GM21390 (cell line): Measurements from ENCODE around the gene RTN4.

Experiments
- ATAC-seq: cut with Tn5 transposase; IDR thresholded peaks from one replicate; pipeline ENCODE4 v1.9.1; 2021; ENCODE audit not compliant: unreplicated experiment

The RTN4 gene

DNA sequence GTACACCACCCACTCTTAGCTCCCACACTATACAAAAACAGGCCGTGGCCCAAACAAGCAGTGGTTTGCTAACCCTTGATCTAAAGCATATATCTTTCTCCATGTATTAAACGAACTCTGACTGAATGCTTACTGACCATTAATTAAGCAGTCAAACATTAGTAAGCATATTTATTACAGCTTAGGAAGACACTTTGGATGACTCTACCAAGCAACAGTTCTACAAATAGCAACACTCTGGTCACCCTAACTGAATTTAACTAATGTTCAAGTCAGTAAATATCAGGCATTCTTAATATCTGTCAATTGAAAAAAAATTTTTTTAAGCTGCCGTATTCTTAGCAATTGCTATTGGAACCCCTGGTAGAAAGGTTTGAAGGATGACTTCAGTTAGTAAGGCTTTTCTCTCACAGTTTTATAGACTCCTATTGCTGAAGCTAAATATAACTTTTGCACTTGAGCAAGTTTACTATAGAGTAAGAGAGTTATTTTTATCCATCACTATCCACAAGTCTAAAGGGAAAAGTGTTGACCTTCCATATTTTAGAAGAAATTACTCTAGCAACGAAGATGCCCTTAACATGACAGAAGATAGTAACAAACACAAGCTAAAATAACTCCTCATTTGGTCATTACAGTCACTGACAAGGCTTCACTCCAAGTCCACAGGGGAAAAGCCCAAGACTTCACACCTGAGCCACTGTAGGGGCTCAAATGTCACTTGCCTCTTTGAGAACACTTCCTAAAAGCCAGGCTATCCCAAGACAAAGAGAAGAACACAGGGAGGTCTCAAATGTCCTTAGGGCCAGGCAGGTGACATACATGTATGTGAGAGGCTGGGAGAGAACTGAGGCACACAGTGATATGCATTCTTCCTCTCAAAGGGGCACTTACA lies 74.4 kb downstream of the RTN4 start:
- ATAC-seq = no peak

DNA sequence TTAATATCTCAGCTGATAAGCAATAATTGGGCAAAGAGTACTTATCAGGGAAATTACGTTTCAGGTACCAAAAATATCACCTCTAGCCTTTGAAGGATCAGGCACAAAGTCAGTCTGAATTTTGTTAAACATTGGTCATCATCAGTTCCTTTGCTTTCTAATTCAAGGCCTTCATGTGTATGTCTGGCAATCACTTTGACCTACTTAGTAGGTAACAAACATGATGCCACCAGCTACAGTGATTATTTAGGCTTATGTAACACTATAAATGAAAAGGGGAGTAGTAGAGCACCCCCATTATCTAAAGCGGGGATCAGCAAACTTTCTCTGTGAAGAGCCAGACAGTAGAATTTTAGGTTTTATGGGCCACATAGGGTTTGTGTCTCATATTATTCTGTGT lies 75.1 kb downstream of the RTN4 start:
- no peak for ATAC-seq

DNA sequence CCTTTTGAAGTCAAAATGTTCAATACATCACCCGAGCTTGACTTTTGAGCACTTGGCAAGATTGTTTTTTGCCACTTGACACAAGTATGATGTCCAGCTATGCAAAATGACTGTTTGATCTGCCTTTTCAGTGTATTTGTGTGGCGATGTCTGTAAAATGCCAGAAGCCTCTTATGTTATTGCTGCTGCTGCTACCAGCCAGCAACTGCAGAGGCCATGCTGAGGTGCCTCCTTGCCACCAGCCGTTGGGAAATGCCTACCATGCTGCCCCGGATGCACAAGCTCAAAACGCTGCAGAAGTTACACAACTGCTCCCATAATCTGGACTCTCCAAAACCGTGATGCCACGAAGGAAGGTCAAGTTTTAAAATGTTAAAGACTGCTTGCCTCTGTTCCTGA lies 80.3 kb downstream of the RTN4 start:
- ATAC-seq = no peak

DNA sequence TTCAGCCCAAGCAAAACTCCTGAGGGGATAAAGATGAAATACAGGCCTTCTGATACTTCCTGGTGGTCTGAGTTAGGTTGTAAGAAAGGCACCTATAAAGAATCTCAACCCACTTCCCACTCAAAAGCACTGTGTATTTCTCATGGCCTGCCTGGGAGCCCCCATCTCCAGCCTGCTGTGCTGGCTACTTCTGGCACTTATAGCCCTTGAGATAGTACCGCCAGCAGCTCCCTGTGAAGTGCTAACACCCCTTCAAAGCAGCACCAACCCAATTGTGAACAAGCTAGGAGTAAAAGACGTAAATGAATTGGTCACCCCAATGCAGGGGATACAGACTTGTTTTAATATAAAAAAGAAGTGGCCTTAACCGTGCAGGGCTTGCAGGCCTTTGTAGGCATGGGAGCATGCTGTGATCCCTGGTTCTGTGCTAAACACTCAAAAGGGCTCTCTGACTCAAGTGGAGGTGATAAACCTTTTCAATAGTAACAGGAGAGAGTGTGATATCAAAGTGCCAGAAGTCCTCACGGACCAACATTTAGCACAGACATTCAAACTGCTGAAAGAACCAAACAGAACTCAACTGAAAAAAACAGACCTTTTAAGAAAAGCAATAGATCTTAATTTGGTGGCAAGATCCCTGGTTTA lies 80.8 kb downstream of the RTN4 start:
- no peak for ATAC-seq

DNA sequence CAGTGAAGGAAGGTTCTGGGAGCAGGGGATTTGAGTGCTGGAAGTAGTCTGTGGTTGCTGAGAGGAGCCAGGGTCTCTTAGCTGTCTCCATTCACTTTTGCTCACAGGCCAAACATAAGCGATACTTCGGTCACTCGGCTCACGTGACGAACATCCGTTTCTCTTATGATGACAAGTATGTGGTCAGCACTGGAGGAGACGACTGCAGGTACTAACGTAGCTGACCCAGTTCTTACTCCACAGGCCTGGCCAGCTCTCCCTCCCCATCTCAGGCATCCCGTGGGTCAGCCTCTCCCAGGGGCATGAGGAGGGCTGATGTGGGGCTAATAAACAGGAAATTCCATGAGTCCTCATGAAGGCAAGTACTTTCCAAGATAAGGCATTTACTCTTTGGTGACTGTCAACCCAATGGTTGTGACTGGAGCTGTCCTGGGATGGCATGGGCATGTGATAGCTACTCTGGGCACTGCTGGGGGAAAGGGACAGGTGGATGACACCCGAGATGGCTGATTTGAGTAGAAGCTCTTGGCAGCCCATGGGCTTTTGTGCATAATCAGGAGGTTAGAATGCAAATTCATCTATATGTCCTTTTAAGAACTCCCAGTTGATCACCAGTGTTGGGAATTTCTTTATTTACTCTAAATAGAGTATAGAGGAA lies 81.6 kb downstream of the RTN4 start:
- no peak for ATAC-seq

DNA sequence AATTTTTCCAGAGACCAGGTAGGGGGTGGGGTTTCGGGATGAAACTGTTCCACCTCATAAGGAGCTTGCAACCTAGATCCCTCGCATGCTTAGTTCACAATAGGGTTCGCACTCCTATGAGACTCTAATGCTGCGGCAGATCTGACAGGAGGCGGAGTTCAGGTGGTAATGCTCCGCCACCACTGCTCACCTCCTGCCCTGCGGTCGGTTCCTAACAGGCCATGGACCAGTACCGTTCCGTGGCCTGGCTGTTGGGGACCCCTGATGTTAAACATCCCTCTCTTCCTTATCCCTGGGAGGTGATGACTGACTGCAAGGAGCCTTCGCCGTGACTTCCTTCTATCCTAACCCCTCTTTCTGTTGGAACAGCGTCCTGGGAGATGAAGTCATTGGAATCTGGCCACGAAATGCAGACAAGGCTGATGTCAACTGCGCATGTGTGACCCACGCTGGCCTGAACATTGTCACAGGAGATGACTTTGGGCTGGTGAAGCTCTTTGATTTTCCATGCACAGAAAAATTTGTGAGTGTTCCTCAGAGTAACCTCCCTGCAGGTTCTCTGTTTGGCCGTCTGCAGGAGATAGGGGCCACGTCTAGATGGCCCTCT lies 82.4 kb downstream of the RTN4 start:
- no peak for ATAC-seq

DNA sequence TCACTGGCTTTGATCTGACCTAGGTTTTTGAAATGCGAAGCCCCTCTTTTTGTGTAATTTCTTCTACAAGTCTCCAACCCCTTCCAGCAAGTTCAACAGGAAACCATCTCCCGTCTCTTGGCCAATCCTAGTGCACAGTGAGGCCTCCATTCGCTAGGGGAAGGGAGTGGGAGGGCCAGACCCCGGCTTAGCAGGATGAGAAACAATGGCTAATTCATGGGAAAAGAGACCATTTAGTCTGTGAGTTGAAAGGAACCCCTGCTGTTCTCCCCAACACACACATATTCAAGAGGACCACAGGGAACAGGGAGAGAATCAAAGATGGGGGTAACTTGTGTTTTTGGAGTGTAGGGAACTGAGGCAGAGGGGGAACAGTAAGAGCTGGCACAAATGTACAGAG lies 83.0 kb downstream of the RTN4 start:
- ATAC-seq = no peak

DNA sequence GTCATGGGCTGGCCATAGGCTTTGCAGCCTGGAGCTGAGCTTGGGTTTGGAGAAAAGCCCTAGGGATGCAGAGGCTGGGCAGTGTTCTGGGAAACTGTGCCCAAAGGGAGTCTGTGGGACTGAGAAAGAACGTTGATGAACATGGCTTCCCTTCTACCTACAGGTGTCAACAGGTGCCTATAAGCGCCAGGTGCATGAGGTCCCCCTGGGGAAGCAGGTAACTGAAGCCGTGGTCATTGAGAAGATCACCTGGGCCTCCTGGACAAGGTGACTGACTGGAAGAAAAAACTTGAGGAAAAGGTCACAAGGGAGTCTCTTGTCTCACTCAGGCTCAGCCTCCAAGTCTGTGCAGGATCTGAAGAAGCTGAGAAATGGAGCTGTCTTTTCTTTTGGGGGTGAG lies 83.4 kb downstream of the RTN4 start:
- ATAC-seq = no peak

DNA sequence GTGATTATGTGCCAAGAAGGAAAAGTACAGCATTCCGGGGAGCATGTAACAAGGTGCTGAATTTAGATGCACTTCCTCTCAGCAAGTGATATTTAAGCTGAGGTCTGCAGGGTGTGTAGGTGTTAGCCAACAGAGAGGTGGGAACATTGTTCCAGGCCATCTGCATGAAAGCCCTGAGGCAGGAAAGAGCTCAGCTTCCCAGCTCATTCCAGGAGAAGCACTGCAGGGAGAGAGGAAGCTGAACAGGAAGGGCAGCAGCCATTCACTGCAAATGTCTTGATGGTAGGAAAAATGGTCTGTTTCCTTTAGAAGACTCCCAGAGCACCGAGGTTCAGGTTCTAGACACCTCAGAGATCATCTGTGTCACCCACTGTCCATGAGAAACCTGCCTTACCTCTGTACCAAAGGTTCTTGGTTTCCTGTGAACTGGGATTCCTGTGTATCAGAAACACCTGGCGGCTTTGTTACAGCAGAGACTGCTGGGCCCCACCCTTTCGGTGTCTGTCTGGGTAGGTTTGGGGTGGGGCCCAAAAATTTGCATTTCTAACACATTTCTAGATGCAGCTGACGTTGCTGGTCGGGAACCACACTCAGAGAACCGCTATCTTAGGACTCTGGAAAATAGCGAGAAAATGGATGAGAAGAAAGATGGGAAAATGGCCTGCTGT lies 84.0 kb downstream of the RTN4 start:
- no peak for ATAC-seq

DNA sequence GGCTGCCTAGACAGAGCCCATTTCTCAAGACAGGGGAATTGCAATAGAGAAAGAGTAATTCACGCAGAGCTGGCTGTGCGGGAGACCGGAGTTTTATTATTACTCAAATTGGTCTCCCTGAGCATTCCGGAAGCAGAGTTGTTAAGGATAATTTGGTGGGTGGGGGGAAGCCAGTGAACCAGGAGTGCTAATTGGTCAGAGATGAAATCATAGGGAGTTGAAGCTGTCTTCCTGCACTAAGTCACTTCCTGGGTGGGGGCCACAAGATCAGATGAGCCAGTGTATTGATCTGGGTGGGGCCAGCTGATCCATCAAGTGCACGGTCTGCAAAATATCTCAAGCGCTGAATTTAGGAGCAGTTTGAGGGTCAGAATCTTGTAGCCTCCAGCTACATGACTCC lies 84.8 kb downstream of the RTN4 start:
- no peak for ATAC-seq

DNA sequence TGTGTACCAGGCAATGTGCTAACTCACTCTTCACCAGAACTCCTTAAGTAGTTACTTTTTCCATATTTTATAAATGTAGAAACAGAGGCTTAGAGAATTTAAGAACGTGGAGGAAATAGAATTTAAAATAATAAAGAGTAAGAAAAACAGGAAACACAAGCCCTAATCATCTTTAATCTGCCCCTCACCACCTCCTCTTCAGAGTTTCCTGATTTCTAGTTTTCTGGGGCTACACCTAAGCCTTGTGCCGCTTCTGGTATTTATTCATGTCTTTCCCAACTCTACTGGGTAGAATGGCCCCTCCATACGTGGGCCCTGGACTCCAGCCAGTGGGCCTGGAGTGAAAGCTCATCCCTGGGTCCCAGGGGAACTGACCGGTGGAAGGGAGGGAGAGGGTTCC lies 85.4 kb downstream of the RTN4 start:
- ATAC-seq = no peak

DNA sequence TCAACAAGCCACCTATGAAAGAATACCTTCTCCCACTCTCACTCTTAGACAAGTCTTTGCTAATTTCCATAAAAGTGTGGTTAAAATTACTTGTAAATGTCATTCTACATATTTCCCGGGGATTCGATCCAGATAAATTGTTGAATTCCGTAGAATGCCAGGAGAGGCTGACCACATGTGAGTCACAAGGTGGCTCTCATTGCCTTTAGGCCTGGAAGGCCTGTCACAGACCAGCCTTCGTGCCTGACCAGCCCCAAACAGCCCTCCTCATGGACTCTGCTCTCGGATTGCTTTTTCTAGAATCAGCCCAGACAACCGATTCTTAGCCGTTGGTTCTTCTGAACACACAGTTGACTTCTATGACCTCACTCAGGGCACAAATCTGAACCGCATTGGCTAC lies 86.0 kb downstream of the RTN4 start:
- ATAC-seq = no peak

DNA sequence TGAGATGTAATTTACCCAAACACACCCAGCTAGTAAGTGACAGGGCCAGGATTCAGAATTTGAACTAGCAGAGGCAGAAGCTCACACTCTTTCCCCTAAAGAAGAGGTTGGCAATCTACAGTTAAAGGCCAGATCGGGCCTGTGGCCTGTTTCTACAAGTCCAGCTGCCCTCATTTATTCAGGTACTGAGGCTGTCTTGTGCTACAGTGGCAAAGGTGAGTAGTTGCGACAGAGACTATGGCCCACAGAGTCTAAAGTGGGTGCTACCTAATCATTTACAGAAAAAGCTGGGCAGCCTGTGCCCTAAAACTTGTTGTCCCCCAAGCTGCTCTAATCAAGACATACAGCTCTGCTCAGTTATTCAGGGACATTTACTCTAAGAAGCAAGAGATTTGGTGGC lies 86.8 kb downstream of the RTN4 start:
- no peak for ATAC-seq

DNA sequence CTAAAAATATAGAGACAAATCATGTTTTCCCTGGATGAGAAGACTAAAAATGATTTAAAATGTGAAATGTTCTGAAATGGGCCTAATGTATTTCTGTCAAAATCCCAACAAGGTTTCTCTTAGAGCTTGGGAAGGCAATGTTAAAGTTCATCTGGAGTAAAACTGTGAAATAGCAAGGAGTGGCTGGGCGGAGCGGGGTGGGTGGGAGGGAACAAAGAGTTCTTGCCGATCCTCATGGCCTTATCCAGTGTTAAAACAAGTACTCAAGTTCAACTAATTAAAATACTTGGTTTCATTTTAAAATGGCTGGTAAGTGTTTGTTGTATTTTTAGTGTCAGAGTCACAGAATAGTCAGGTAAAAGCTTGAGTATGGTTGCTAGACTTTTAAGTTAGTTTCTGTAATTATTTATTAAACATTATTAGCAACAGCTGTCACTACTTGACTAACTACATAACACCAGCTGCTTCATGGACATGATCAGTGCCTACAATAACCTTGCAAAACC lies 87.3 kb downstream of the RTN4 start:
- ATAC-seq = no peak

DNA sequence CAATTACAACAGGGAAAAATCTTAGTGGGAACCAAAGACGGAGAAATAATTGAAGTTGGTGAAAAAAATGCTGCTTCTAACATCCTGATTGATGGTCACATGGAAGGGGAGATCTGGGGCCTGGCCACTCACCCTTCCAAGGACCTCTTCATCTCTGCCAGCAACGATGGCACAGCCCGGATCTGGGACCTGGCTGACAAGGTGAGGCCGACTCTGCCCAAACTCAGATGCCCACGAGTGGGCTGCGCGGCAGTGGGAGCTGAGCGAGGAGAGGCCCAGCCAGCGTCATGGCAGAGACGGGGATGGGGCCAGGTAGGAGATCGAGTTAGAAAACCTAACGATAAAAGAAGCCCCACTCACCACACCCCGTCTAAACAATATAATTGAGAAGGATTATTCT lies 87.7 kb downstream of the RTN4 start:
- no peak for ATAC-seq

DNA sequence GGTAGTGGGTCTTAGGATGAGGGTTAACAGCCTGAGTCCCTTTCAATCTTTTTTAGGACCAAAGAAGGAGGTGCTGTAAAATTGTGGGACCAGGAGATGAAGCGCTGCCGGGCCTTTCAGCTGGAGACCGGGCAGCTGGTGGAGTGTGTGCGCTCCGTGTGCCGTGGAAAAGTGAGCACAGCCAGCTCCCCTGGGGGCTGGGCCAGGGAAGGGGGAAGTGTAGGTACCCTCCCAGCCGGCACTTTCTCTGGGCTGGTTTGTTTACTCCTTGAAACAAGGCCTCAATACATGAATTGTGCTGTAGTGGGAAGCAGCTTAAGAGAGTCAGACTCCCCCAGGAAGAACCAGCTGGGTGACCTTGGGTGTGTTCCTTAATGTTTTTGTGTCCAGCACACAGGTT lies 90.1 kb downstream of the RTN4 start:
- no peak for ATAC-seq

DNA sequence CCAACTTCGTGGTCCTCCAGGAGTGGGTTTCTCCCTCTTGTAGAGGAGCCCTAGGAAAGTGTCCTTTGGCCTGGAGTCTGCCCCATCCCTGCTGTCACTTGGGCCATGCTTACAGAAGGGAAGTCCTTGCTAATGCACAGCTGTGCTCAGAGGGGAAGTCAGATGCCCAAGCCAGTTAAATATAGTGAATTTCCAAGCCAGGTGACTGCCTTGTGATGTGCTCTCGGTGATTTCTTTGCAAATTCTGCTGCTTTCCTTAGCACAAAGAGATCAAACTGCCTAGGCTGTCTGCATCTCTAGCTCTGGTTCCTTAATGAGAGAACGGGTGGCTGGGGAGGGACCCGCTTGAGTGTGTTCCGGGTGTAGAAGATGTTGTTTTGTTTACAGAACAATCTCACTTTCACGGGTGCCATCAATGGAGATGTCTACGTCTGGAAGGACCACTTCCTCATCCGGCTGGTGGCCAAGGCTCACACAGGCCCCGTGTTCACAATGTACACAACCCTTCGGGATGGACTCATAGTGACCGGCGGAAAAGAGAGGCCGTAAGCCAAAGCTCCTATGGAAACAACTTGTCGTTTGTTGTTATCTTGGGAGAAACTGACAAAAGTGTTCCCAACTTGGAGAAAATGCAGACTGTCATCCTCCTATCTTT lies 91.4 kb downstream of the RTN4 start:
- no peak for ATAC-seq

DNA sequence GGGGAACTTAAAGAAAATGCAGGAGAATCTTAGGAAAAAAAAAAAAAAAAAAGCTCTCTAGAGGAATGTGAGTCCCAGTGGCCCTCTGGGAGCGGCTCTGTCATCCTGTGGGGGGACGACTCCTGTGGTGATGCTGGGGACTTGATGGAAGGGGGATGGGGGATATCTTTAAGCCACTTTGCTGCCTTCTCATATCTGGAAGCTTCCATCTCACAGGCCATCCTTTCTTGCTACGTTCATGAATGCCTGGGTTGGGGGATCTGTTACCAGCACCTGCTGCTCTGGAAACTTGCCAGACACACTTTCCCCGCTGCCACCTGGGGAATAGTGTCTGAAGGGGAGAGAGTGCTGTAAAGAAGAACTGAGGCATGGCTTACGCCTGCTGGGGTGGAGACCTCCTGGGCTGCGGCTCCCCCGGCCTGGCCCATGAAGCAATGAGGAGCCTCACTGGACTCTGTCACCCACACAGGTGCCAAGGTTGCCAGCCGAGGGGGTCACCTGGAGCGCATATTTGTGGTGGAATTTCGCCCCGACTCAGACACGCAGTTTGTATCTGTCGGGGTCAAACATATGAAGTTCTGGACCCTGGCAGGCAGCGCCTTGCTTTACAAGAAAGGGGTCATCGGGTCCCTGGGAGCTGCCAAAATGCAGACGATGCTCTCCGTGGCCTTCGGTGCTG lies 92.8 kb downstream of the RTN4 start:
- no peak for ATAC-seq

DNA sequence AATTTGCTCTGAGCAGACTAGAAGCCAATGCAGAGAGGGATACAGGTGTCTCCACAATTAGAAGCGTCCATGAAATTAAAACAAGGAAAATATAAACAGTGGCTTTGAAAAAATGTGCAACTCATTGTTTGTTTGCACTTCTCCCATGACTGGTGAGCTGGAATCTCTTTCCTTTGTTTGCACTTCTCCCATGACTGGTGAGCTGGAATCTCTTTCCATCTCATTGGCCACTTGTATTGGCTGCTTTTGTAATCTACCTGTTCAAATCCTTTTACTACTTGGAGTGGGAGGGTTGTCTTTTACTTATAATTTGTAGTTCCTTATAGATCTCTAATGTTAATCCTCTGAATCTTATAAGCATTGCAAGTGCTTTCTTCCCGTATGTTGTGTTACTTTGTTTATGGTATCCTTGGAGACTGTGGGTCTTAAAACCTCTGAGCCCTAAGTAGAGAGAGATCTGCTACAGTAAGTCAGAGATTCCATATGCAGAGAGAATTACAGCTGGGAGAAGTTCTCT lies 94.1 kb downstream of the RTN4 start:
- no peak for ATAC-seq
